Activated T-cell treated with anti-CD3 and anti-CD28 coated beads for 24 hours (primary cell): ENCODE measurements around the gene BCKDHB.

Source experiments
- DNase-seq: peaks from one replicate; pipeline ENCODE4 v3.0.0-alpha.2; 2020; ENCODE audit warnings: low read depth

The BCKDHB gene

GRCh38 chr6:80331522-80331921 lies 225.1 kb downstream of the BCKDHB start:
- no peak for DNase-seq

GRCh38 chr6:80331974-80332373 lies 225.5 kb downstream of the BCKDHB start:
- no peak for DNase-seq

- DNase-seq = no peak
These were observed 226.9 kb downstream of the BCKDHB start for GRCh38 chr6:80333342-80333741.

GRCh38 chr6:80335121-80335531 lies 228.7 kb downstream of the BCKDHB start:
- DNase-seq = no peak

- no peak for DNase-seq
These were observed 230.4 kb downstream of the BCKDHB start for GRCh38 chr6:80336911-80337310.

- peak; percentile 42 for DNase-seq
These were observed 231.8 kb downstream of the BCKDHB start for GRCh38 chr6:80338201-80338836.

- no peak for DNase-seq
These were observed 232.9 kb downstream of the BCKDHB start for GRCh38 chr6:80339421-80339820.

GRCh38 chr6:80340280-80340679 lies 233.8 kb downstream of the BCKDHB start:
- DNase-seq = no peak

GRCh38 chr6:80340686-80341085 lies 234.2 kb downstream of the BCKDHB start:
- DNase-seq = no peak

- no peak for DNase-seq
These were observed 234.9 kb downstream of the BCKDHB start for GRCh38 chr6:80341330-80341729.

GRCh38 chr6:80343511-80343910 lies 237.0 kb downstream of the BCKDHB start:
- no peak for DNase-seq

GRCh38 chr6:80347101-80347500 lies 240.6 kb downstream of the BCKDHB start:
- DNase-seq = no peak

- no peak for DNase-seq
These were observed 241.8 kb downstream of the BCKDHB start for GRCh38 chr6:80348263-80348662.

- DNase-seq = no peak
These were observed 249.5 kb downstream of the BCKDHB start for GRCh38 chr6:80356000-80356399.

GRCh38 chr6:80356545-80356944 lies 250.1 kb downstream of the BCKDHB start:
- no peak for DNase-seq

- DNase-seq = no peak
These were observed 250.6 kb downstream of the BCKDHB start for GRCh38 chr6:80357081-80357480.

GRCh38 chr6:80357674-80358073 lies 251.2 kb downstream of the BCKDHB start:
- no peak for DNase-seq

GRCh38 chr6:80363501-80364122 lies 257.1 kb downstream of the BCKDHB start:
- DNase-seq = no peak

- no peak for DNase-seq
These were observed 257.7 kb downstream of the BCKDHB start for GRCh38 chr6:80364149-80364548.

GRCh38 chr6:80366051-80366450 lies 259.6 kb downstream of the BCKDHB start:
- no peak for DNase-seq

- DNase-seq = no peak
These were observed 260.2 kb downstream of the BCKDHB start for GRCh38 chr6:80366714-80367113.

GRCh38 chr6:80376411-80376810 lies 269.9 kb downstream of the BCKDHB start:
- no peak for DNase-seq

- DNase-seq = no peak
These were observed 274.1 kb downstream of the BCKDHB start for GRCh38 chr6:80380566-80380965.

GRCh38 chr6:80382811-80383210 lies 276.3 kb downstream of the BCKDHB start:
- DNase-seq = no peak
